ENCODE data around the gene NR4A3. TPM values are rescaled to one million over a fixed set of nuclear protein-coding genes. Genes with fewer than 3 reads are reported as not detected.

Gene NR4A3
- total RNA-seq, 1 experiment from 2014 or later, result 0.86 TPM

GRCh38 chr9:99840072-99840471 is 18.4 kb downstream of the NR4A3 start:
- no peaks in the 10 kb centered on the region for H3K27me3 ChIP-seq (ENCODE audit: insufficient read depth, low read length)
- H3K4me2 ChIP-seq (ENCODE audit: low read length), result no peak overlapping the region
- no peak for ATAC-seq
- no peak overlapping the region for H3K9ac ChIP-seq (ENCODE audit: low read length)
- H3K79me2 ChIP-seq (ENCODE audit: insufficient read depth, low read length), result no peaks in the 10 kb centered on the region
- H3K9me2 ChIP-seq (ENCODE audit: insufficient read depth), result no peaks in the 10 kb centered on the region
- H3K9me3 ChIP-seq (ENCODE audit: control insufficient read depth in 1 of 2, insufficient read depth in 1 of 2, low read depth in 1 of 2, low read length in 2 of 2), result no peaks in the 10 kb centered on the region
- POLR2A ChIA-PET, result no interaction called here
- CTCF ChIA-PET, result no interaction called here
- H2AFZ ChIP-seq (ENCODE audit: low read depth, low read length, poor library complexity, severe bottlenecking), result no peak overlapping the region
- no peak overlapping the region for H3K4me3 ChIP-seq (replicated peaks in 1 of 2; ENCODE audit: low read depth in 1 of 2, low read length in 2 of 2)
- RAD21 ChIA-PET (ENCODE audit: low non-redundant PET in 1 of 2, low total read pairs in 2 of 2, uncharacterized antibody in 2 of 2, unreplicated experiment in 2 of 2), result no interaction called here
- no peaks in the 10 kb centered on the region for H3K4me1 ChIP-seq (ENCODE audit: control insufficient read depth in 1 of 2, insufficient read depth in 2 of 2, low read length in 2 of 2)
- H3K27ac ChIP-seq (ENCODE audit: low read depth, low read length), result no peak overlapping the region
- BruUV-seq (replicated peaks), result no TSS peak
- H3K36me3 ChIP-seq (ENCODE audit: control insufficient read depth in 1 of 2, insufficient read depth in 2 of 2, low read length in 2 of 2), result no peaks in the 10 kb centered on the region
- no peak for TF ChIP-seq REST (IDR thresholded peaks at IDR 0.05; ENCODE audit: low read depth)
- no peak for TF ChIP-seq EGR1 (IDR thresholded peaks at IDR 0.05; ENCODE audit: low read depth)
- no peak for TF ChIP-seq CBX3 (IDR thresholded peaks at IDR 0.05; ENCODE audit: low read depth)
- TF ChIP-seq EZH2 (IDR thresholded peaks at IDR 0.05), result no peak
- no peak for DNase-seq (ENCODE audit: low read depth, low spot score)
- H4K20me1 ChIP-seq (ENCODE audit: insufficient read depth), result no peaks in the 10 kb centered on the region
- intact Hi-C loops (cut with micrococcal nuclease), result no loop called here

DNA sequence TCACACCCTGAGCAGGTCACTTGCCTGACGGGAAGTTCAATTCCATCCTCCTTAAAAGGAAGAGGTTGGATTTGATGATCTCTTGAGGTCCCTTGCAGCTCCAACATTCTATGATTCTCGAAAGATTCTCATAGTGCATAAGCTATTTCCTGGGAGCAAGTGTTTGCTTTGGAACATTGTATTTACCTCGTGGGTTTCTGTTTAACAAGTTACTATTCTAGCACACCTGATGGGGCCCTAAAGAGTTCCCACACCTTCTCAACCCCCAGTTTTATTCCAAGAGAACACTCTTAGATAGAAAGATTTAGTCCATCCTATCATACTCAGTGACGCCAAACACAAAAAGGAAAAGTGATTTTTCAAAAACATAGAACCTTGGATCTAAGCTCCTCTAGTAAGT is 23.4 kb downstream of the NR4A3 start:
- Histone ChIP-seq H3K79me2 (ENCODE audit: insufficient read depth, low read length) (no peaks in the 10 kb centered on the region), H3K36me3 (ENCODE audit: control insufficient read depth in 1 of 2, insufficient read depth in 2 of 2, low read length in 2 of 2) (no peaks in the 10 kb centered on the region), H3K4me3 (replicated peaks in 1 of 2; ENCODE audit: low read depth in 1 of 2, low read length in 2 of 2) (no peak overlapping the region), H3K9me3 (ENCODE audit: control insufficient read depth in 1 of 2, insufficient read depth in 1 of 2, low read depth in 1 of 2, low read length in 2 of 2) (no peaks in the 10 kb centered on the region), H2AFZ (ENCODE audit: low read depth, low read length, poor library complexity, severe bottlenecking) (no peak overlapping the region), H3K9ac (ENCODE audit: low read length) (no peak overlapping the region), H3K27ac (ENCODE audit: low read depth, low read length) (no peak overlapping the region), H3K4me1 (ENCODE audit: control insufficient read depth in 1 of 2, insufficient read depth in 2 of 2, low read length in 2 of 2) (no peaks in the 10 kb centered on the region), H3K27me3 (ENCODE audit: insufficient read depth, low read length) (no peaks in the 10 kb centered on the region), H3K4me2 (ENCODE audit: low read length) (no peak overlapping the region), H3K9me2 (ENCODE audit: insufficient read depth) (no peaks in the 10 kb centered on the region), H4K20me1 (ENCODE audit: insufficient read depth) (no peaks in the 10 kb centered on the region)
- intact Hi-C loops (cut with micrococcal nuclease), result no loop called here
- no peak for DNase-seq (ENCODE audit: low read depth, low spot score)
- RAD21 ChIA-PET (ENCODE audit: low non-redundant PET in 1 of 2, low total read pairs in 2 of 2, uncharacterized antibody in 2 of 2, unreplicated experiment in 2 of 2), result no interaction called here
- ATAC-seq, result no peak
- no TSS peak for BruUV-seq (replicated peaks)
- POLR2A ChIA-PET, result no interaction called here
- CTCF ChIA-PET, result no interaction called here
- TF ChIP-seq, protein P1, sequence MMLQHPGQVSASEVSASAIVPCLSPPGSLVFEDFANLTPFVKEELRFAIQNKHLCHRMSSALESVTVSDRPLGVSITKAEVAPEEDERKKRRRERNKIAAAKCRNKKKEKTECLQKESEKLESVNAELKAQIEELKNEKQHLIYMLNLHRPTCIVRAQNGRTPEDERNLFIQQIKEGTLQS (IDR thresholded peaks at IDR 0.05), result no peak
- TF ChIP-seq JUND (IDR thresholded peaks at IDR 0.05) (no peak), ZFX (IDR thresholded peaks at IDR 0.05) (no peak), TCF7L2 (IDR thresholded peaks at IDR 0.05; ENCODE audit: borderline replicate concordance, extremely low read depth, insufficient read depth, insufficient read length) (no peak), CEBPB (IDR thresholded peaks at IDR 0.05; ENCODE audit: low read depth) (no peak), ELF1 (IDR thresholded peaks at IDR 0.05; ENCODE audit: borderline replicate concordance, low read depth) (no peak), FOSL1 (IDR thresholded peaks at IDR 0.05; ENCODE audit: low read depth) (no peak), POLR2AphosphoS5 (IDR thresholded peaks at IDR 0.05; ENCODE audit: low read depth, low read length) (no peak), ZNF274 (IDR thresholded peaks at IDR 0.05; ENCODE audit: low read depth, low read length) (no peak), YY1 (IDR thresholded peaks at IDR 0.05; ENCODE audit: extremely low read depth, insufficient replicate concordance, low read depth, low read length) (no peak)

Measured in HCT116 (cell line).